GM12878 (cell line): ENCODE data around the gene PRRT4. TPM values are rescaled to one million over a fixed set of nuclear protein-coding genes. Genes with fewer than 3 reads are reported as not detected.
A peak's percentile ranks its signal among the peaks of the same experiment; 100 is the strongest.

Source experiments
- ATAC-seq: fragments of 200-7000 bp; cut with Tn5 transposase; 3 replicates; pipeline ENCODE4 v1.9.1; 2020; ENCODE audit warnings: mild to moderate bottlenecking, moderate library complexity
- BruUV-seq: library from RNA; stranded (reverse); fragments of 400-500 nt; replicated peaks from 2 replicates; lab custom pipeline; 2021; lab: Mats Ljungman, UMichigan
- CTCF ChIA-PET: fragments of 300-600 bp; sonication (Branson Sonifier 250); formaldehyde crosslinking; extraction: SDS; loops from one replicate; lab custom pipeline; 2021; ENCODE audit warnings: inconsistent platforms; lab: Yijun Ruan, JAX
- POLR2A ChIA-PET: fragments of 350-600 bp; formaldehyde crosslinking; extraction: SDS; loops from one replicate; lab custom pipeline; 2021; ENCODE audit warnings: inconsistent platforms; lab: Charles Lee
- RAD21 ChIA-PET: fragments of 300-600 bp; sonication (Branson Sonifier 250); formaldehyde crosslinking; loops from one replicate; lab custom pipeline; 2023; ENCODE audit warnings: antibody characterized with exemption; ENCODE audit not compliant: unreplicated experiment; lab: Charles Lee
- SMC1A ChIA-PET: fragments of 300-600 bp; sonication (Branson Sonifier 250); formaldehyde crosslinking; loops from one replicate; lab custom pipeline; 2023; ENCODE audit not compliant: unreplicated experiment, uncharacterized antibody; lab: Charles Lee
- DNase-seq: peaks from one replicate; pipeline ENCODE4 v3.0.0-alpha.2; 2011; ENCODE audit warnings: low read depth, low spot score
- FAIRE-seq: peaks from 3 replicates; lab custom pipeline; 2011; peaks lifted over from hg19 to GRCh38; lab: Jason Lieb, UNC
- H2AFZ ChIP-seq: 2 replicates; pipeline ENCODE4 v1.6.0; 2011; ENCODE audit warnings: low read depth, low read length, control low read depth; ENCODE audit not compliant: control insufficient read depth
- H3K27ac ChIP-seq: 2 replicates; pipeline ENCODE4 v1.5.1; 2011; ENCODE audit warnings: control low read depth; ENCODE audit not compliant: control insufficient read depth, insufficient read depth
- H3K27me3 ChIP-seq, 2 experiments: replicated peaks in 1 of 2; 2 replicates each; pipeline versions ENCODE4 v1.6.0 to v1.6.1; 2011; ENCODE audit warnings: low read length in 1 of 2; ENCODE audit not compliant: control insufficient read depth in 2 of 2, insufficient read depth in 2 of 2
- H3K36me3 ChIP-seq, 2 experiments: 2 replicates each; pipeline ENCODE4 v1.5.1; 2011; ENCODE audit warnings: low read length in 1 of 2; ENCODE audit not compliant: control insufficient read depth in 2 of 2, insufficient read depth in 2 of 2
- H3K4me1 ChIP-seq: 2 replicates; pipeline ENCODE4 v1.6.1; 2011; ENCODE audit warnings: mild to moderate bottlenecking, low read length, moderate library complexity, mixed read lengths; ENCODE audit not compliant: control insufficient read depth, insufficient read depth
- H3K4me2 ChIP-seq: 2 replicates; pipeline ENCODE4 v1.6.0; 2011; ENCODE audit warnings: control low read depth; ENCODE audit not compliant: control insufficient read depth, insufficient read depth
- H3K4me3 ChIP-seq: fragments of 200-600 bp; sonication (generic); 2 replicates; pipeline ENCODE4 v1.5.1; 2016
- H3K79me2 ChIP-seq: 2 replicates; pipeline ENCODE4 v1.6.0; 2011; ENCODE audit warnings: low read length; ENCODE audit not compliant: control insufficient read depth, insufficient read depth
- H3K9ac ChIP-seq: 2 replicates; pipeline ENCODE4 v1.8.0; 2011; ENCODE audit warnings: low read length, control low read depth, mixed read lengths; ENCODE audit not compliant: control insufficient read depth, insufficient read depth
- H3K9me3 ChIP-seq: replicated peaks from 3 replicates; pipeline ENCODE4 v1.5.1; 2011; ENCODE audit warnings: mild to moderate bottlenecking, low read length; ENCODE audit not compliant: control insufficient read depth, insufficient read depth
- H4K20me1 ChIP-seq: 2 replicates; pipeline ENCODE4 v1.6.0; 2011; ENCODE audit not compliant: control insufficient read depth, insufficient read depth
- BHLHE40 ChIP-seq, 2 experiments: fragments of 450-650 bp in 1 of 2; IDR thresholded peaks; 2 replicates each; pipeline ENCODE4 v1.6.1; 2011 to 2017; ENCODE audit warnings: low read depth in 2 of 2, borderline replicate concordance in 1 of 2, improper control_type of control experiment in 1 of 2, low read length in 1 of 2, mild to moderate bottlenecking in 1 of 2
- CBX3 ChIP-seq: fragments of 200-600 bp; sonication (generic); IDR thresholded peaks from 2 replicates; pipeline ENCODE4 v1.6.1; 2016; ENCODE audit warnings: low read depth, borderline replicate concordance
- EED ChIP-seq: sonication (generic); IDR thresholded peaks from 2 replicates; pipeline ENCODE4 v1.6.1; 2016; ENCODE audit warnings: antibody characterized with exemption, low read depth
- EGR1 ChIP-seq, 2 experiments: IDR thresholded peaks; 1 replicate in 1 of 2; 2 replicates in 1 of 2; pipeline ENCODE4 v1.6.1; 2011 to 2012; ENCODE audit warnings: low read depth in 2 of 2, low read length in 2 of 2, borderline replicate concordance in 1 of 2, mild to moderate bottlenecking in 1 of 2, moderate library complexity in 1 of 2
- FOXK2 ChIP-seq: fragments of 450-650 bp; IDR thresholded peaks from 2 replicates; pipeline ENCODE4 v1.6.1; 2017; ENCODE audit warnings: mild to moderate bottlenecking, moderate library complexity
- FOXM1 ChIP-seq: IDR thresholded peaks from 2 replicates; pipeline ENCODE4 v1.6.1; 2012; ENCODE audit warnings: low read depth, mild to moderate bottlenecking, inconsistent platforms, low read length, moderate library complexity
- KAT2A ChIP-seq: conservative IDR thresholded peaks from 2 replicates; pipeline ENCODE4 v1.6.1; 2011; ENCODE audit warnings: low read depth, low read length; ENCODE audit not compliant: control insufficient read depth
- MEF2A ChIP-seq: IDR thresholded peaks from 2 replicates; pipeline ENCODE4 v1.6.1; 2011; ENCODE audit warnings: low read depth, mild to moderate bottlenecking, low read length, moderate library complexity; ENCODE audit not compliant: insufficient read depth
- NFYA ChIP-seq: IDR thresholded peaks from 2 replicates; pipeline ENCODE4 v1.6.1; 2011; ENCODE audit warnings: low read depth, mild to moderate bottlenecking, low read length, improper control_type of control experiment, borderline replicate concordance
- PKNOX1 ChIP-seq: fragments of 450-650 bp; IDR thresholded peaks from 2 replicates; pipeline ENCODE4 v1.6.1; 2016; ENCODE audit warnings: mild to moderate bottlenecking
- PML ChIP-seq: IDR thresholded peaks from 2 replicates; pipeline ENCODE4 v1.6.1; 2012; ENCODE audit warnings: low read length, inconsistent platforms
- SMARCA5 ChIP-seq: fragments of 450-650 bp; IDR thresholded peaks from 2 replicates; pipeline ENCODE4 v1.6.1; 2017; ENCODE audit warnings: mild to moderate bottlenecking
- TAF1 ChIP-seq: IDR thresholded peaks from 2 replicates; pipeline ENCODE4 v1.6.1; 2011; ENCODE audit warnings: mild to moderate bottlenecking, low read depth, low read length, borderline replicate concordance
- TARDBP ChIP-seq: IDR thresholded peaks from 2 replicates; pipeline ENCODE4 v1.6.1; 2016; ENCODE audit warnings: borderline replicate concordance
- WRNIP1 ChIP-seq: IDR thresholded peaks from 2 replicates; pipeline ENCODE4 v1.6.1; 2011; ENCODE audit warnings: low read depth, low read length, improper control_type of control experiment, borderline replicate concordance
- WGBS: methylation state at CpG from one replicate; pipeline ENCODE4 v1.1.6; 2016; ENCODE audit warnings: low lambda C conversion rate; ENCODE audit not compliant: insufficient replicate concordance, insufficient coverage; ENCODE audit errors: missing lambda C conversion rate; 5-methylcytosine and 5-hydroxymethylcytosine counted together
- in situ Hi-C: fragments of 300-500 bp; cut with MboI; formaldehyde crosslinking; loops from 9 replicates; pipeline ENCODE4 v1.14.3; 2018; ENCODE audit warnings: mixed read lengths
- intact Hi-C: fragments of 100-400 bp; cut with micrococcal nuclease; formaldehyde crosslinking; loops from one replicate; pipeline ENCODE4 v1.14.2; 2022; ENCODE audit not compliant: unreplicated experiment
- polyA plus RNA-seq, 11 experiments: library from polyadenylated mRNA; depleted of rRNA in 4 of 11; unstranded in 6 of 11; stranded (reverse) in 5 of 11; fragments of >200 nt; fragmentation: Nextera tagmentation in 4 of 11; fragmentation: Illumina TruSeq in 1 of 11; extraction: Ambion mirVana in 4 of 11; extraction: Trizol in 1 of 11; gene quantifications; 1 replicate in 1 of 11; 2 replicates in 10 of 11; pipeline versions ENCODE4 v1.2.1 to v1.2.3, GENCODE V29; 2011 to 2016; ENCODE audit warnings: inconsistent platforms in 2 of 11, missing spikeins in 2 of 11, low read depth in 1 of 11
- total RNA-seq, 4 experiments: library from RNA; depleted of rRNA in 3 of 4; stranded (reverse); fragments of >200 nt in 3 of 4; fragmentation: Illumina TruSeq in 1 of 4; extraction: Trizol in 1 of 4; gene quantifications; 2 replicates each; pipeline versions ENCODE4 v1.2.1 to v1.2.3, GENCODE V29; 2013 to 2021

PRRT4 gene
- total and polyA plus RNA-seq, 10 of the 15 experiments (the other 5 are each of a cell fraction or from before 2014, with no cell fraction given): not detected

- Histone ChIP-seq H3K4me2 (peak overlapping the region; percentile 100), H3K9me3 (no peaks in the 10 kb centered on the region), H3K9ac (peak overlapping the region; percentile 47; the same call in 1 of the 2 replicates), H4K20me1 (no peaks in the 10 kb centered on the region), H3K4me1 (peaks cover 8% of the 10 kb centered on the region), H2AFZ (peak overlapping the region; percentile 99), H3K4me3 (peak overlapping the region; percentile 90), H3K27me3 (no peaks in the 10 kb centered on the region; a peak in 1 of 4 replicates), H3K79me2 (peaks cover under 1% of the 10 kb centered on the region; the same call in 1 of the 2 replicates), H3K27ac (no peak overlapping the region), H3K36me3 (no peaks in the 10 kb centered on the region)
- ChIA-PET CTCF (interaction anchor here (0.9 to 23.9 kb wide), 4 partner anchors 13 to 49 kb away, joined by 4 to 458 read pairs (median 6); no protein-coding TSS in a partner anchor), SMC1A (interaction anchor here (1.1 to 1.5 kb wide), 2 partner anchors 16 to 51 kb away, joined by 3 read pairs; no protein-coding TSS in a partner anchor), RAD21 (interaction anchor here (1.5 to 4.9 kb wide), 2 partner anchors 11 to 16 kb away, joined by 3 to 23 read pairs; no protein-coding TSS in a partner anchor), POLR2A (no interaction called here)
- TF ChIP-seq TAF1 (no peak), TARDBP (no peak), EGR1 (IDR thresholded peaks at IDR 0.05; ENCODE audit: borderline replicate concordance in 1 of 2, low read depth in 2 of 2, low read length in 2 of 2) (no peak), FOXK2 (no peak)
- FAIRE-seq (peak; percentile 54), ATAC-seq (no peak), DNase-seq (no peak)
- intact Hi-C loops (no loop called here), in situ Hi-C loops (no loop called here)
- under 1% methylated on average over 6 of the region's 6 CpGs for WGBS
- no TSS peak for BruUV-seq
These were observed 48.9 kb upstream of the PRRT4 start for GRCh38 chr7:128410451-128410753.

- peak within 1 kb of the TSS; percentile 47 for H3K9ac ChIP-seq
- POLR2A ChIA-PET: interaction anchor here (1.6 to 1.7 kb wide), 2 partner anchors 44 to 46 kb away, joined by 5 to 7 read pairs; partner anchors contain the start of gene HILPDA
- H3K4me3 ChIP-seq: peak within 1 kb of the TSS; percentile 90
- no peaks in the 10 kb centered on the region for H4K20me1 ChIP-seq
- FAIRE-seq: peak; percentile 18
- H3K4me1 ChIP-seq: peaks cover 8% of the 10 kb centered on the region
- intact Hi-C loops: no loop called here
- peak; percentile 90 for ATAC-seq
- H3K79me2 ChIP-seq: peaks cover 6% of the 10 kb centered on the region
- CTCF ChIA-PET: interaction anchor here (0.9 to 23.9 kb wide), 5 partner anchors 11 to 50 kb away, joined by 4 to 458 read pairs (median 4); no protein-coding TSS in a partner anchor
- RAD21 ChIA-PET: interaction anchor here (1.5 to 4.9 kb wide), 3 partner anchors 10 to 50 kb away, joined by 3 to 23 read pairs (median 6); no protein-coding TSS in a partner anchor
- no TSS peak for BruUV-seq
- SMC1A ChIA-PET: interaction anchor here (1.1 kb wide), 1 partner anchor 52 kb away, joined by 3 read pairs; no protein-coding TSS in a partner anchor
- DNase-seq: no peak
- H3K27ac ChIP-seq: no peak within 1 kb of the TSS
- no peaks in the 10 kb centered on the region for H3K9me3 ChIP-seq
- H3K27me3 ChIP-seq: no peaks in the 10 kb centered on the region; a peak in 1 of 4 replicates
- in situ Hi-C loops: no loop called here
- H3K4me2 ChIP-seq: peak within 1 kb of the TSS; percentile 100
- 1% methylated on average over 58 of the region's 87 CpGs for WGBS
- H3K36me3 ChIP-seq: no peaks in the 10 kb centered on the region
- peak within 1 kb of the TSS; percentile 99 for H2AFZ ChIP-seq
- TF ChIP-seq CBX3 (no peak), BHLHE40 (IDR thresholded peaks at IDR 0.05; ENCODE audit: borderline replicate concordance in 1 of 2, low read depth in 2 of 2, low read length in 1 of 2) (peak in 1 of 2 experiments; percentile 79; a peak in 2 of 4 replicates), PKNOX1 (no peak), NFYA (no peak), SMARCA5 (peak; percentile 52; the same call in 1 of the 2 replicates), PML (no peak), EED (peak; percentile 60; the same call in 1 of the 2 replicates), KAT2A (no peak), WRNIP1 (no peak), MEF2A (no peak), FOXM1 (no peak)
These were observed 48.3 kb upstream of the PRRT4 start, which contains the start of gene IMPDH1 for GRCh38 chr7:128409596-128410450. IMPDH1 (minus strand) TSS chr7:128409982; CDS start chr7:128409901, 81 bp downstream.
